Fibroblast of the aortic adventitia (primary cell): Measurements from ENCODE around the gene ATP8A2. TPM values are rescaled to one million over a fixed set of nuclear protein-coding genes. Genes with fewer than 3 reads are reported as not detected.

Source experiments
- DNase-seq: peaks from one replicate; pipeline ENCODE4 v3.0.0-alpha.2; 2010; ENCODE audit warnings: low read depth
- H3K4me3 ChIP-seq: 2 replicates; pipeline ENCODE4 v1.5.1; 2011; ENCODE audit warnings: low read depth, mild to moderate bottlenecking, control low read depth, low read length, moderate library complexity
- CTCF ChIP-seq: IDR thresholded peaks from 2 replicates; pipeline ENCODE4 v1.5.1; 2011; ENCODE audit warnings: mild to moderate bottlenecking, low read length, control low read depth, inconsistent platforms; ENCODE audit not compliant: insufficient read depth
- total RNA-seq: library from RNA; depleted of rRNA; stranded (reverse); fragments of >200 nt; gene quantifications from 2 replicates; pipeline ENCODE4 v1.2.3, GENCODE V29; 2012; ENCODE audit warnings: low replicate concordance

The ATP8A2 gene
- total RNA-seq, 1 donor, result under 0.01 TPM

- no peak for TF ChIP-seq CTCF
- DNase-seq, result no peak
- H3K4me3 ChIP-seq, result no peak overlapping the region
Observed at GRCh38 chr13:25857830-25858229, 486.1 kb downstream of the ATP8A2 start.

GRCh38 chr13:25859528-25859927, 487.8 kb downstream of the ATP8A2 start:
- TF ChIP-seq CTCF, result no peak
- no peak overlapping the region for H3K4me3 ChIP-seq
- DNase-seq, result no peak

GRCh38 chr13:25860265-25860664, 488.5 kb downstream of the ATP8A2 start:
- no peak for TF ChIP-seq CTCF
- no peak for DNase-seq
- no peak overlapping the region for H3K4me3 ChIP-seq

GRCh38 chr13:25860862-25861261, 489.1 kb downstream of the ATP8A2 start:
- TF ChIP-seq CTCF, result no peak
- DNase-seq, result peak; percentile 2
- H3K4me3 ChIP-seq, result no peak overlapping the region

GRCh38 chr13:25862156-25862555, 490.4 kb downstream of the ATP8A2 start:
- no peak overlapping the region for H3K4me3 ChIP-seq

GRCh38 chr13:25864116-25864515, 492.3 kb downstream of the ATP8A2 start:
- H3K4me3 ChIP-seq, result no peak overlapping the region
- TF ChIP-seq CTCF, result no peak
- DNase-seq, result no peak

More at GRCh38 chr13:25862156-25862555, 490.4 kb downstream of the ATP8A2 start:
- DNase-seq, result no peak
- no peak for TF ChIP-seq CTCF

GRCh38 chr13:25864936-25865335, 493.2 kb downstream of the ATP8A2 start:
- no peak for TF ChIP-seq CTCF
- DNase-seq, result no peak
- no peak overlapping the region for H3K4me3 ChIP-seq
